K562 (cell line): ENCODE data around the gene AHSG. TPM values are rescaled to one million over a fixed set of nuclear protein-coding genes. Genes with fewer than 3 reads are reported as not detected.

Experiments used
- CXXC5 ChIP-seq: fragments of 250-450 bp; sonication (Bioruptor Pico); IDR thresholded peaks from 2 replicates; pipeline ENCODE4 v1.8.0; 2022; ENCODE audit warnings: inconsistent platforms, mild to moderate bottlenecking, moderate library complexity
- DNMT1 ChIP-seq: fragments of 450-650 bp; IDR thresholded peaks from 2 replicates; pipeline ENCODE4 v1.6.1; 2016; ENCODE audit warnings: antibody characterized with exemption, mild to moderate bottlenecking
- DPF2 ChIP-seq: fragments of 450-650 bp; IDR thresholded peaks from 2 replicates; pipeline ENCODE4 v1.6.1; 2016
- ERF ChIP-seq: fragments of 450-650 bp; formaldehyde crosslinking; IDR thresholded peaks from 2 replicates; pipeline ENCODE4 v1.4.0; 2020; ENCODE audit warnings: mild to moderate bottlenecking, mixed read lengths
- ESRRA ChIP-seq: fragments of 450-650 bp; IDR thresholded peaks from 2 replicates; pipeline ENCODE4 v1.6.1; 2014; ENCODE audit warnings: low read depth, mild to moderate bottlenecking, moderate library complexity, borderline replicate concordance
- KDM5B ChIP-seq: fragments of 200-600 bp; sonication (generic); IDR thresholded peaks from 2 replicates; pipeline ENCODE4 v1.6.1; 2012; ENCODE audit warnings: low read depth, mild to moderate bottlenecking, moderate library complexity, low read length, control low read depth, inconsistent platforms; ENCODE audit not compliant: insufficient replicate concordance
- MIER1 ChIP-seq: fragments of 450-650 bp; IDR thresholded peaks from 2 replicates; pipeline ENCODE4 v1.6.1; 2016; ENCODE audit warnings: antibody characterized with exemption, mild to moderate bottlenecking, low read depth
- NEUROD1 ChIP-seq: fragments of 150-350 bp; IDR thresholded peaks from 2 replicates; pipeline ENCODE4 v1.6.1; 2014; ENCODE audit warnings: borderline replicate concordance, low read length, low read depth; ENCODE audit not compliant: partially characterized antibody
- NFRKB ChIP-seq: fragments of 450-650 bp; IDR thresholded peaks from 2 replicates; pipeline ENCODE4 v1.6.1; 2016; ENCODE audit warnings: low read depth
- POLR2H ChIP-seq: IDR thresholded peaks from 2 replicates; pipeline ENCODE4 v1.6.1; 2016; ENCODE audit warnings: missing genetic modification characterization, low read depth, mild to moderate bottlenecking, control low read depth, missing compliant biosample characterization, moderate library complexity
- SMAD1 ChIP-seq: fragments of 150-350 bp; IDR thresholded peaks from 2 replicates; pipeline ENCODE4 v1.6.1; 2014; ENCODE audit warnings: low read length, low read depth; ENCODE audit not compliant: partially characterized antibody
- SMARCE1 ChIP-seq: fragments of 450-650 bp; IDR thresholded peaks from 2 replicates; pipeline ENCODE4 v1.7.1; 2016; ENCODE audit warnings: mild to moderate bottlenecking
- SPI1 ChIP-seq: IDR thresholded peaks from 2 replicates; pipeline ENCODE4 v1.6.1; 2011; ENCODE audit warnings: low read depth, low read length, control low read depth, borderline replicate concordance
- STAT5A ChIP-seq: IDR thresholded peaks from 2 replicates; pipeline ENCODE4 v1.6.1; 2012; ENCODE audit warnings: low read length, inconsistent platforms, borderline replicate concordance
- ZBTB7A ChIP-seq: IDR thresholded peaks from 2 replicates; pipeline ENCODE4 v1.6.1; 2011; ENCODE audit warnings: low read depth, mild to moderate bottlenecking, low read length, moderate library complexity, borderline replicate concordance; ENCODE audit not compliant: control insufficient read depth
- ZKSCAN8 ChIP-seq: fragments of 200-800 bp; sonication (Bioruptor generic); IDR thresholded peaks from 2 replicates; pipeline ENCODE4 v1.6.1; 2016; ENCODE audit warnings: missing genetic modification characterization, missing compliant biosample characterization
- ZNF121 ChIP-seq: sonication (generic); formaldehyde crosslinking; conservative IDR thresholded peaks from 2 replicates; pipeline ENCODE4 v1.8.0; 2022; ENCODE audit warnings: missing genetic modification reagents
- ZNF217 ChIP-seq: sonication (generic); formaldehyde crosslinking; IDR thresholded peaks from 2 replicates; pipeline ENCODE4 v1.8.0; 2022; ENCODE audit warnings: mild to moderate bottlenecking, missing genetic modification reagents
- ZNF695 ChIP-seq: fragments of 450-650 bp; formaldehyde crosslinking; IDR thresholded peaks from 2 replicates; pipeline ENCODE4 v1.4.0; 2020; ENCODE audit warnings: mild to moderate bottlenecking, moderate library complexity
- polyA plus RNA-seq, 8 experiments: library from polyadenylated mRNA; depleted of rRNA in 4 of 8; stranded (reverse) in 5 of 8; unstranded in 3 of 8; fragments of >200 nt; fragmentation: Nextera tagmentation in 2 of 8; fragmentation: Illumina TruSeq in 1 of 8; extraction: Ambion mirVana in 2 of 8; extraction: Trizol in 1 of 8; gene quantifications; 2 replicates each; pipeline versions ENCODE4 v1.2.1 to v1.2.3, GENCODE V29; 2011 to 2014; ENCODE audit warnings: inconsistent platforms in 1 of 8, missing spikeins in 1 of 8
- total RNA-seq, 7 experiments: library from RNA; depleted of rRNA in 6 of 7; stranded (reverse); fragments of >200 nt in 6 of 7; fragmentation: Illumina TruSeq in 2 of 7; extraction: Trizol in 2 of 7; gene quantifications; 2 replicates each; pipeline versions ENCODE4 v1.2.1 to v1.2.3, GENCODE V29; 2011 to 2021; ENCODE audit warnings: low replicate concordance in 1 of 7
- TF ChIP-seq, protein P1 (sequence below), 3 experiments: fragments of 200-800 bp in 1 of 3; sonication (Bioruptor generic) in 1 of 3; sonication (generic) in 1 of 3; formaldehyde crosslinking in 1 of 3; IDR thresholded peaks; 2 replicates each; pipeline versions ENCODE4 v1.6.1 to v1.8.0; 2016 to 2022; ENCODE audit warnings: mild to moderate bottlenecking in 2 of 3, missing compliant biosample characterization in 2 of 3, missing genetic modification characterization in 2 of 3, missing genetic modification reagents in 1 of 3
- TF ChIP-seq, protein P2 (sequence below): sonication (generic); IDR thresholded peaks from 2 replicates; pipeline ENCODE4 v1.6.1; 2016
- TF ChIP-seq, protein P3 (sequence below): fragments of 200-800 bp; sonication (Bioruptor generic); IDR thresholded peaks from 2 replicates; pipeline ENCODE4 v1.6.1; 2017; ENCODE audit warnings: missing genetic modification characterization, missing compliant biosample characterization
- TF ChIP-seq, protein P4 (sequence below): sonication (generic); formaldehyde crosslinking; IDR thresholded peaks from 2 replicates; pipeline ENCODE4 v1.8.1; 2023; ENCODE audit warnings: mild to moderate bottlenecking, missing genetic modification reagents

The AHSG gene
- total and polyA plus RNA-seq, 9 of the 15 experiments (the other 6 are each of a cell fraction or from before 2014, with no cell fraction given): 0.69 TPM; not detected in 8

DNA sequence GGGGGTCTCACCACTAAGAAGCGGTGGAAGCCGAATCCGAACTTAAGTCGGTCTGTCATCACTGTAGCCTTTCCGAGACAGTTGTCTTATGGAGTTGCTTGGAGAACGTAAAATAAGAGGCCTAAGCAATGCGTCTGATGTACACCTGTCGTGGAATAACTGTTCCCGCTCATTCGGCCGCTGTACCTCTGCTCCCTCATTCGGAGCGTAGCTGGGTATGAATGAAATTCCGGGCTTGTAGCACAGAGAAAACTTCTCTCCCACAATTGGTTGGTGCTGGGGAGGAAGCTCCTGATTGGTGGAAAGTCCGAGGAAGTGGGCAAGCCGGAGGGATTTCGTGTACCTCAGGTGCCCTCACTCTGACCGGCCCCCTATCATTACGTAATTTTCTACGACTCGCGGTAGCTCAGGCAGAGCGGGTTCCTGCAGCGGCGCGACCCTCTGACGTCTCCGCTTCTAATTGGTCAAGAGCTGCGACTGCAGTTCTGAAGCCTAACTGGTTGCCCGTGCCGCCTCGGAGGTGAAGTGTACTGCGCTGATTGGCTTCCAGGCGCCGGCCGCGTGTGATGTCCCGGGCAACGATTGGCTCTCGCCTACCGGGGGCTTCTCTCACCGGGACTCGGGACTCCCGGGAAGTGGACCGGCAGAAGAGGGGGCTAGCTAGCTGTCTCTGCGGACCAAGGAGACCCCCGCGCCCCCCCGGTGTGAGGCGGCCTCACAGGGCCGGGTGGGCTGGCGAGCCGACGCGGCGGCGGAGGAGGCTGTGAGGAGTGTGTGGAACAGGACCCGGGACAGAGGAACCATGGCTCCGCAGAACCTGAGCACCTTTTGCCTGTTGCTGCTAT is 42.5 kb upstream of the AHSG start, which contains the start of gene DNAJB11 (continued):
- TF ChIP-seq, protein P1, sequence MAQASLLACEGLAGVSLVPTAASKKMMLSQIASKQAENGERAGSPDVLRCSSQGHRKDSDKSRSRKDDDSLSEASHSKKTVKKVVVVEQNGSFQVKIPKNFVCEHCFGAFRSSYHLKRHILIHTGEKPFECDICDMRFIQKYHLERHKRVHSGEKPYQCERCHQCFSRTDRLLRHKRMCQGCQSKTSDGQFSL (CRISPR knock-in tag; IDR thresholded peaks at IDR 0.05): no peak
- TF ChIP-seq, protein P1 (tag; IDR thresholded peaks at IDR 0.05): no peak
- no peak for TF ChIP-seq ZNF217 (CRISPR knock-in tag)
- peak; percentile 80 for TF ChIP-seq NEUROD1
- no peak for TF ChIP-seq DNMT1
- TF ChIP-seq, protein P2, sequence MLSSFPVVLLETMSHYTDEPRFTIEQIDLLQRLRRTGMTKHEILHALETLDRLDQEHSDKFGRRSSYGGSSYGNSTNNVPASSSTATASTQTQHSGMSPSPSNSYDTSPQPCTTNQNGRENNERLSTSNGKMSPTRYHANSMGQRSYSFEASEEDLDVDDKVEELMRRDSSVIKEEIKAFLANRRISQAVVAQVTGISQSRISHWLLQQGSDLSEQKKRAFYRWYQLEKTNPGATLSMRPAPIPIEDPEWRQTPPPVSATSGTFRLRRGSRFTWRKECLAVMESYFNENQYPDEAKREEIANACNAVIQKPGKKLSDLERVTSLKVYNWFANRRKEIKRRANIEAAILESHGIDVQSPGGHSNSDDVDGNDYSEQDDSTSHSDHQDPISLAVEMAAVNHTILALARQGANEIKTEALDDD: no peak
- TF ChIP-seq SPI1: peak; percentile 71
- TF ChIP-seq ZKSCAN8 (CRISPR knock-in tag): no peak
- TF ChIP-seq, protein P3, sequence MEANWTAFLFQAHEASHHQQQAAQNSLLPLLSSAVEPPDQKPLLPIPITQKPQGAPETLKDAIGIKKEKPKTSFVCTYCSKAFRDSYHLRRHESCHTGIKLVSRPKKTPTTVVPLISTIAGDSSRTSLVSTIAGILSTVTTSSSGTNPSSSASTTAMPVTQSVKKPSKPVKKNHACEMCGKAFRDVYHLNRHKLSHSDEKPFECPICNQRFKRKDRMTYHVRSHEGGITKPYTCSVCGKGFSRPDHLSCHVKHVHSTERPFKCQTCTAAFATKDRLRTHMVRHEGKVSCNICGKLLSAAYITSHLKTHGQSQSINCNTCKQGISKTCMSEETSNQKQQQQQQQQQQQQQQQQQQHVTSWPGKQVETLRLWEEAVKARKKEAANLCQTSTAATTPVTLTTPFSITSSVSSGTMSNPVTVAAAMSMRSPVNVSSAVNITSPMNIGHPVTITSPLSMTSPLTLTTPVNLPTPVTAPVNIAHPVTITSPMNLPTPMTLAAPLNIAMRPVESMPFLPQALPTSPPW (CRISPR knock-in tag): peak; percentile 71; the same call in 1 of the 2 replicates
- TF ChIP-seq POLR2H: peak; percentile 82
- TF ChIP-seq CXXC5 (CRISPR knock-in tag): peak; percentile 88
- no peak for TF ChIP-seq SMARCE1
- peak; percentile 66; the same call in 1 of the 2 replicates for TF ChIP-seq ZBTB7A
- TF ChIP-seq NFRKB: 0 out of 2 replicates have a peak, but pooled peaks have one; percentile 1
- TF ChIP-seq ESRRA: peak; percentile 67; the same call in 1 of the 2 replicates
- no peak for TF ChIP-seq ERF
- TF ChIP-seq MIER1: no peak
- TF ChIP-seq KDM5B: peak; percentile 91
- no peak for TF ChIP-seq STAT5A
- no peak for TF ChIP-seq DPF2
- TF ChIP-seq, protein P4, sequence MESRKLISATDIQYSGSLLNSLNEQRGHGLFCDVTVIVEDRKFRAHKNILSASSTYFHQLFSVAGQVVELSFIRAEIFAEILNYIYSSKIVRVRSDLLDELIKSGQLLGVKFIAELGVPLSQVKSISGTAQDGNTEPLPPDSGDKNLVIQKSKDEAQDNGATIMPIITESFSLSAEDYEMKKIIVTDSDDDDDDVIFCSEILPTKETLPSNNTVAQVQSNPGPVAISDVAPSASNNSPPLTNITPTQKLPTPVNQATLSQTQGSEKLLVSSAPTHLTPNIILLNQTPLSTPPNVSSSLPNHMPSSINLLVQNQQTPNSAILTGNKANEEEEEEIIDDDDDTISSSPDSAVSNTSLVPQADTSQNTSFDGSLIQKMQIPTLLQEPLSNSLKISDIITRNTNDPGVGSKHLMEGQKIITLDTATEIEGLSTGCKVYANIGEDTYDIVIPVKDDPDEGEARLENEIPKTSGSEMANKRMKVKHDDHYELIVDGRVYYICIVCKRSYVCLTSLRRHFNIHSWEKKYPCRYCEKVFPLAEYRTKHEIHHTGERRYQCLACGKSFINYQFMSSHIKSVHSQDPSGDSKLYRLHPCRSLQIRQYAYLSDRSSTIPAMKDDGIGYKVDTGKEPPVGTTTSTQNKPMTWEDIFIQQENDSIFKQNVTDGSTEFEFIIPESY (CRISPR knock-in tag): no peak
- no peak for TF ChIP-seq ZNF121 (CRISPR knock-in tag)
- no peak for TF ChIP-seq ZNF695 (CRISPR knock-in tag)
- peak; percentile 51 for TF ChIP-seq SMAD1
